ENCODE measurements around the gene MYO1A. TPM values are rescaled to one million over a fixed set of nuclear protein-coding genes. Genes with fewer than 3 reads are reported as not detected.

Gene MYO1A
- total RNA-seq, 1 experiment from 2014 or later = 1.1 TPM

DNA sequence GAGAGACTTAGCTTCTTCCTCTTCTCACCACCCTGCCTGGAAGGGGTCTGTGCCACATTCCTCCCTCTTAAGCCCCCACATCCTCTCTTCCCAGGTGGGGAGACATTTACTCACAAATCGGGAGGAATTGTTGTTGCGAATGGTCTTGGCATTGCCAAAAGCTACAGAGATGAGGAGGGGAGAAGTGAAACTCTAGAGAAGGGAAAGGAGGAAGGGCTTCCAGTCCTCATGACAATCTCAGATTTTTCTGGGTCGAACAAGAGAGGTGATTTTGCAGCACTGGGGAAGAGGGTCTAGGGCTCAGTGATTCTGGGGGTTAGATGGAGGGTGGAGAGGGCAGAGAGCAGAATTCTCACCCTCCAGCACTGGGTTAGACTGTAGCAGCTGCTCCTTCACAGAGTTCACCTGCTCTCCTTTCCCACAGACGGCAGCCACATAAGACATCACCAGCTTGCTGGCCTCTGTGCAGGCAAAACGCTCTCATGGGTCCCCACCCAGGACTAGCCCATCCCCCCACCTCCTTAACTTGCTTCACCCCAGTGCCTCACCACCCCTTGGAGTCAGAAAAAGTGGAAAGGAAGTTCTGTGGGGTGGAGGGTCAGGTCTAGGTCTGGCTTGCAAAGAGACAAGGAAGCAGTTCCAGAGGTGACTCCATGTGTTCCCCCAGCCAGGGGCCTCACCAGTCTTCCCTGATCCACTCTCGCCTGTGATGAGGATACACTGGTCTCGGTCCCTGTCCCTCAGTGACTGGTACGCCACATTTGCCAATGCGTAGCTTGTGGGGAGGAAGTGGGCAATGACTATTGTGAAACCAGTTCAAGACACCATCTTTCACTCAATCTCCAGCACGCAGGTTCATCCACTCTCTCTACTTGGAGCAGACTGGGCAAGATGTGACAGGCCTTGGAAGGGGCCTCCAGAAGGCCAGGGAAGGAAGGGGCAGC is 2.7 kb downstream of the MYO1A start:
- TF ChIP-seq EZH2 (IDR thresholded peaks at IDR 0.05; ENCODE audit: borderline replicate concordance, low read depth, low read length, poor library complexity, severe bottlenecking) = no peak
- TF ChIP-seq, protein P1, sequence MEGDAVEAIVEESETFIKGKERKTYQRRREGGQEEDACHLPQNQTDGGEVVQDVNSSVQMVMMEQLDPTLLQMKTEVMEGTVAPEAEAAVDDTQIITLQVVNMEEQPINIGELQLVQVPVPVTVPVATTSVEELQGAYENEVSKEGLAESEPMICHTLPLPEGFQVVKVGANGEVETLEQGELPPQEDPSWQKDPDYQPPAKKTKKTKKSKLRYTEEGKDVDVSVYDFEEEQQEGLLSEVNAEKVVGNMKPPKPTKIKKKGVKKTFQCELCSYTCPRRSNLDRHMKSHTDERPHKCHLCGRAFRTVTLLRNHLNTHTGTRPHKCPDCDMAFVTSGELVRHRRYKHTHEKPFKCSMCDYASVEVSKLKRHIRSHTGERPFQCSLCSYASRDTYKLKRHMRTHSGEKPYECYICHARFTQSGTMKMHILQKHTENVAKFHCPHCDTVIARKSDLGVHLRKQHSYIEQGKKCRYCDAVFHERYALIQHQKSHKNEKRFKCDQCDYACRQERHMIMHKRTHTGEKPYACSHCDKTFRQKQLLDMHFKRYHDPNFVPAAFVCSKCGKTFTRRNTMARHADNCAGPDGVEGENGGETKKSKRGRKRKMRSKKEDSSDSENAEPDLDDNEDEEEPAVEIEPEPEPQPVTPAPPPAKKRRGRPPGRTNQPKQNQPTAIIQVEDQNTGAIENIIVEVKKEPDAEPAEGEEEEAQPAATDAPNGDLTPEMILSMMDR (conservative IDR thresholded peaks at IDR 0.05; ENCODE audit: low read depth, low read length) = no peak
- BruUV-seq (replicated peaks) = no TSS peak
- POLR2A ChIA-PET (ENCODE audit: low non-redundant PET) = no interaction called here
- H3K9me3 ChIP-seq (ENCODE audit: low read depth, low read length, poor library complexity, severe bottlenecking) = no peaks in the 10 kb centered on the region
- no peak overlapping the region for H3K27ac ChIP-seq (ENCODE audit: low read depth, low read length, poor library complexity, severe bottlenecking)
- H3K4me3 ChIP-seq (ENCODE audit: low read depth, low read length, poor library complexity, severe bottlenecking) = no peak overlapping the region
- CTCF ChIA-PET = no interaction called here
- H3K27me3 ChIP-seq (replicated peaks; ENCODE audit: insufficient read depth, low read depth, low read length, poor library complexity) = no peaks in the 10 kb centered on the region
- DNase-seq (ENCODE audit: low spot score) = no peak
- no peaks in the 10 kb centered on the region for H3K4me1 ChIP-seq (ENCODE audit: insufficient read depth, low read length, poor library complexity, severe bottlenecking)
- no peaks in the 10 kb centered on the region for H3K36me3 ChIP-seq (ENCODE audit: insufficient read depth, low read length, poor library complexity, severe bottlenecking)
- intact Hi-C loops (cut with micrococcal nuclease; ENCODE audit: unreplicated experiment) = no loop called here

DNA sequence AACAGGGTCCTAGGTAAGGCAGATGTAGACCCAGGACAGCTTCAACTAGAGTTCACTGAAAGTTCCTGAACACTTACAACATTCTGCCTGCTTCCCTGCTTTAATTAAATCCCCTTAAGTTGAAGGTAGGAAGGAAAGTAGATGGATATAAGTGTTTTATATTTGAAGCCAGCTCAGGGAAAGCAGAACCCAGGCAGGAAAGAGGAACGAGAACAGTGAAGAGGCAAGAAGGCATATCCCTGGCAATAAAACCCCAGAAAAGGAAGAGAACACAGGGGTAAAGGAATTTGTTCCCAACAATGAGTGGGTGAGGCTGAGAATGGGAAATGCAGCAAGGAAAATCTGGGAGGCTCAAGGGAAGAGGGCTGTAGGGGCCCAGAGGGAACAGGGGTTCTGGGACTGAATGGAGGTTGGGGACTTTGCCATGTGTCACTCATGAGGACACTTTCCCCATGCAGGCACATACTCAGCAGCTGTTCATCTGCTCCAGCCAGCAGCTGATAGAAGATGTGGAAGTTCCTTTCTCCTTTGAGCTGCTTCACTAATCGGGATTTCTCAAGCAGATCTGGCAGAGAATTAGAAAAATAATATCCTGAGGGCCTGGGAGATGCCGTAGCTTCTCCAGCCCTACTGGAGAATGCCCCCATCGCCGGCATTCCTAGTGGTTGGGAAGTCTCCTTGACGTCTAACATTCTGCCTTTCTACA is 3.7 kb downstream of the MYO1A start:
- CTCF ChIA-PET = no interaction called here
- no peaks in the 10 kb centered on the region for H3K27me3 ChIP-seq (replicated peaks; ENCODE audit: insufficient read depth, low read depth, low read length, poor library complexity)

DNA sequence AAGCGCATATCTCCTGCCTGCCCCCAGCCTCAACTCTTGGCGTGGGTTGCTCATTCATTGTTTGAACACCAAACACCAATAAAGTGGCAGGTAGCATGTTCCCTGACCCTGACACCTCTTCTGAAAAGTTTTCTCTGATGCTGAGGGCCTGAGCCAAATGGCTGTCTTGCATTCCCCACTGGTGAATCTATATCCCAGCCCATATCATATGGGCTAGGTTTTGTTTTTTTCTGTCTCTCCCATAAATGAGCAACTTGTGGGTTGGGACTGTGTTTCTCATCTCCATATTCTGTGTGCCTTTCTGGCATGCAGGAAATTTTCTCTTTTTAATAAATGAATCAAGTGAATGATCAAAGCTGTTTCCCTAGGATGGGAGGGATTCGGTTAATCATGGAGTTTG is 5.0 kb downstream of the MYO1A start:
- H3K9me3 ChIP-seq (ENCODE audit: low read depth, low read length, poor library complexity, severe bottlenecking) = no peaks in the 10 kb centered on the region
- ChIA-PET CTCF (no interaction called here), POLR2A (ENCODE audit: low non-redundant PET) (no interaction called here)
- no TSS peak for BruUV-seq (replicated peaks)
- H3K36me3 ChIP-seq (ENCODE audit: insufficient read depth, low read length, poor library complexity, severe bottlenecking) = no peaks in the 10 kb centered on the region
- intact Hi-C loops (cut with micrococcal nuclease; ENCODE audit: unreplicated experiment) = no loop called here
- no peak overlapping the region for H3K27ac ChIP-seq (ENCODE audit: low read depth, low read length, poor library complexity, severe bottlenecking)
- no peaks in the 10 kb centered on the region for H3K4me1 ChIP-seq (ENCODE audit: insufficient read depth, low read length, poor library complexity, severe bottlenecking)
- no peaks in the 10 kb centered on the region for H3K27me3 ChIP-seq (replicated peaks; ENCODE audit: insufficient read depth, low read depth, low read length, poor library complexity)
- no peak overlapping the region for H3K4me3 ChIP-seq (ENCODE audit: low read depth, low read length, poor library complexity, severe bottlenecking)
- no peak for TF ChIP-seq EZH2 (IDR thresholded peaks at IDR 0.05; ENCODE audit: borderline replicate concordance, low read depth, low read length, poor library complexity, severe bottlenecking)
- TF ChIP-seq, protein P1 (conservative IDR thresholded peaks at IDR 0.05; ENCODE audit: low read depth, low read length) = no peak
- no peak for DNase-seq (ENCODE audit: low spot score)

More for the DNA sequence above, 3.7 kb downstream of the MYO1A start:
- no peaks in the 10 kb centered on the region for H3K9me3 ChIP-seq (ENCODE audit: low read depth, low read length, poor library complexity, severe bottlenecking)
- POLR2A ChIA-PET (ENCODE audit: low non-redundant PET) = no interaction called here
- no peak overlapping the region for H3K27ac ChIP-seq (ENCODE audit: low read depth, low read length, poor library complexity, severe bottlenecking)
- TF ChIP-seq, protein P1 (conservative IDR thresholded peaks at IDR 0.05; ENCODE audit: low read depth, low read length) = no peak
- TF ChIP-seq EZH2 (IDR thresholded peaks at IDR 0.05; ENCODE audit: borderline replicate concordance, low read depth, low read length, poor library complexity, severe bottlenecking) = no peak
- no TSS peak for BruUV-seq (replicated peaks)
- no peak for DNase-seq (ENCODE audit: low spot score)
- H3K4me3 ChIP-seq (ENCODE audit: low read depth, low read length, poor library complexity, severe bottlenecking) = no peak overlapping the region
- no peaks in the 10 kb centered on the region for H3K4me1 ChIP-seq (ENCODE audit: insufficient read depth, low read length, poor library complexity, severe bottlenecking)
- H3K36me3 ChIP-seq (ENCODE audit: insufficient read depth, low read length, poor library complexity, severe bottlenecking) = no peaks in the 10 kb centered on the region
- intact Hi-C loops (cut with micrococcal nuclease; ENCODE audit: unreplicated experiment) = no loop called here
